ENCODE results near the gene ACTL7B. TPM values are rescaled to one million over a fixed set of nuclear protein-coding genes. Genes with fewer than 3 reads are reported as not detected.
"Not testable (repeated sequence)": the region's sequence is repeated elsewhere in the genome, so short reads cannot be mapped to it uniquely, and the experiment has no call there.

The ACTL7B gene
- total and polyA plus RNA-seq, 2 donors (not counting 1 experiment from before 2014, with no cell fraction given), result 0.07 TPM; not detected in 1

GRCh38 chr9:108850293-108850897 lies 5.4 kb downstream of the ACTL7B start:
- Mint-ChIP-seq H3K9me3 (ENCODE audit: insufficient read depth) (no peaks in the 10 kb centered on the region), H3K4me1 (peaks cover 6% of the 10 kb centered on the region), H3K27ac (no peak overlapping the region), H3K4me3 (no peak overlapping the region), H3K27me3 (peaks cover 12% of the 10 kb centered on the region)
- no peak overlapping the region for H3K4me2 ChIP-seq (replicated peaks; ENCODE audit: low read depth, low read length, poor library complexity, severe bottlenecking)
- H3K4me3 ChIP-seq (ENCODE audit: control extremely low read depth in 1 of 5, extremely low read depth in 1 of 5, insufficient read depth in 1 of 5, low read depth in 2 of 5, low read length in 4 of 5), result no peak overlapping the region
- no peaks in the 10 kb centered on the region for H3K79me2 ChIP-seq (ENCODE audit: control insufficient read depth, insufficient read depth, low read length)
- ChIA-PET CTCF (no interaction called here), POLR2A (no interaction called here)
- intact Hi-C loops (cut with micrococcal nuclease), result no loop called here
- no peaks in the 10 kb centered on the region for H3K27me3 ChIP-seq (replicated peaks in 1 of 4; ENCODE audit: control extremely low read depth in 1 of 4, control insufficient read depth in 3 of 4, insufficient read depth in 4 of 4, low read length in 3 of 4)
- ATAC-seq (ENCODE audit: low read depth) (no peak), DNase-seq (no peak)
- no peaks in the 10 kb centered on the region for H3K9me3 ChIP-seq (ENCODE audit: control extremely low read depth in 1 of 3, control insufficient read depth in 2 of 3, insufficient read depth in 1 of 3, low read length in 2 of 3)
- no peak overlapping the region for H3K9ac ChIP-seq (ENCODE audit: low read length)
- H3K36me3 ChIP-seq (replicated peaks in 1 of 2; ENCODE audit: control extremely low read depth in 1 of 2, control insufficient read depth in 1 of 2, extremely low read depth in 1 of 2, insufficient read depth in 2 of 2, low read length in 1 of 2), result no peaks in the 10 kb centered on the region
- H2AFZ ChIP-seq (ENCODE audit: insufficient read depth, low read depth, low read length, poor library complexity, severe bottlenecking), result no peak overlapping the region
- no peaks in the 10 kb centered on the region for H4K20me1 ChIP-seq (ENCODE audit: control insufficient read depth, insufficient read depth, low read length, poor library complexity, severe bottlenecking)
- no peak overlapping the region for H3K27ac ChIP-seq (ENCODE audit: low read length in 2 of 2)
- WGBS (ENCODE audit: insufficient coverage), result no CpG with 5 or more reads among the region's 3 CpGs
- TF ChIP-seq CTCF (IDR thresholded peaks at IDR 0.05) (no peak), EZH2 (IDR thresholded peaks at IDR 0.05; ENCODE audit: borderline replicate concordance, insufficient read depth, low read depth, low read length, poor library complexity, severe bottlenecking) (no peak)
- peaks cover 0 to 3% of the 10 kb centered on the region in 2 donors for H3K4me1 ChIP-seq (ENCODE audit: control insufficient read depth in 2 of 2, insufficient read depth in 2 of 2, low read length in 2 of 2)

GRCh38 chr9:108848296-108848695 lies 7.5 kb downstream of the ACTL7B start:
- CTCF ChIA-PET, result interaction anchor here (1.2 kb wide), 1 partner anchor 18 kb away, joined by 3 read pairs; no protein-coding TSS in a partner anchor
- H3K9ac ChIP-seq (ENCODE audit: low read length); H3K4me1 Mint-ChIP-seq; H3K79me2 ChIP-seq (ENCODE audit: control insufficient read depth, insufficient read depth, low read length); H3K27me3 ChIP-seq (replicated peaks in 1 of 4; ENCODE audit: control extremely low read depth in 1 of 4, control insufficient read depth in 3 of 4, insufficient read depth in 4 of 4, low read length in 3 of 4); H3K4me3 ChIP-seq (ENCODE audit: control extremely low read depth in 1 of 5, extremely low read depth in 1 of 5, insufficient read depth in 1 of 5, low read depth in 2 of 5, low read length in 4 of 5); POLR2A ChIA-PET; intact Hi-C loops (cut with micrococcal nuclease); H3K27ac ChIP-seq (ENCODE audit: low read length in 2 of 2); H3K4me3 Mint-ChIP-seq; H3K27ac Mint-ChIP-seq; H2AFZ ChIP-seq (ENCODE audit: insufficient read depth, low read depth, low read length, poor library complexity, severe bottlenecking); H4K20me1 ChIP-seq (ENCODE audit: control insufficient read depth, insufficient read depth, low read length, poor library complexity, severe bottlenecking); ATAC-seq (ENCODE audit: low read depth); H3K4me2 ChIP-seq (replicated peaks; ENCODE audit: low read depth, low read length, poor library complexity, severe bottlenecking); H3K9me3 Mint-ChIP-seq (ENCODE audit: insufficient read depth); H3K4me1 ChIP-seq (ENCODE audit: control insufficient read depth in 2 of 2, insufficient read depth in 2 of 2, low read length in 2 of 2); H3K36me3 ChIP-seq (replicated peaks in 1 of 2; ENCODE audit: control extremely low read depth in 1 of 2, control insufficient read depth in 1 of 2, extremely low read depth in 1 of 2, insufficient read depth in 2 of 2, low read length in 1 of 2); H3K9me3 ChIP-seq (ENCODE audit: control extremely low read depth in 1 of 3, control insufficient read depth in 2 of 3, insufficient read depth in 1 of 3, low read length in 2 of 3); DNase-seq: not testable (repeated sequence)
- H3K27me3 Mint-ChIP-seq, result peaks cover 12% of the 10 kb centered on the region
- WGBS (ENCODE audit: insufficient coverage), result 95% methylated on average over 8 of the region's 8 CpGs

Measured in B cell (primary cell).